HEK293T (cell line): Measurements from ENCODE around the gene KANSL1.
"Not testable (repeated sequence)": the region's sequence is repeated elsewhere in the genome, so short reads cannot be mapped to it uniquely, and the experiment has no call there.

ENCODE experiments used
- CTCF ChIA-PET: fragments of 350-600 bp; formaldehyde crosslinking; extraction: SDS; loops from one replicate; lab custom pipeline; 2021; ENCODE audit warnings: antibody characterized with exemption, inconsistent platforms; lab: Yijun Ruan, JAX
- POLR2A ChIA-PET: fragments of 350-600 bp; formaldehyde crosslinking; extraction: SDS; loops from one replicate; lab custom pipeline; 2020; ENCODE audit warnings: antibody characterized with exemption, inconsistent platforms; lab: Yijun Ruan, JAX
- DNase-seq: peaks from one replicate; pipeline ENCODE4 v3.0.0; 2012; ENCODE audit warnings: mixed read lengths; ENCODE audit errors: extremely low spot score
- ARNT ChIP-seq: fragments of 450-650 bp; IDR thresholded peaks from 2 replicates; pipeline ENCODE4 v1.6.1; 2017; ENCODE audit warnings: mild to moderate bottlenecking
- BHLHE40 ChIP-seq: fragments of 450-650 bp; IDR thresholded peaks from 2 replicates; pipeline ENCODE4 v1.6.1; 2016; ENCODE audit warnings: mild to moderate bottlenecking, moderate library complexity, borderline replicate concordance
- CTBP1 ChIP-seq: fragments of 450-650 bp; IDR thresholded peaks from 2 replicates; pipeline ENCODE4 v1.6.1; 2016; ENCODE audit warnings: borderline replicate concordance
- ELF4 ChIP-seq: fragments of 450-650 bp; IDR thresholded peaks from 2 replicates; pipeline ENCODE4 v1.6.1; 2017; ENCODE audit warnings: antibody characterized with exemption
- FOXA1 ChIP-seq: fragments of 450-650 bp; IDR thresholded peaks from 2 replicates; pipeline ENCODE4 v1.6.1; 2016; ENCODE audit warnings: mild to moderate bottlenecking
- FOXK2 ChIP-seq: fragments of 450-650 bp; IDR thresholded peaks from 2 replicates; pipeline ENCODE4 v1.6.1; 2016; ENCODE audit warnings: mild to moderate bottlenecking
- FOXM1 ChIP-seq: fragments of 450-650 bp; IDR thresholded peaks from 2 replicates; pipeline ENCODE4 v1.6.1; 2017; ENCODE audit warnings: mild to moderate bottlenecking, borderline replicate concordance
- HDGF ChIP-seq: fragments of 450-650 bp; IDR thresholded peaks from 2 replicates; pipeline ENCODE4 v1.6.1; 2017; ENCODE audit warnings: antibody characterized with exemption, borderline replicate concordance
- L3MBTL2 ChIP-seq: fragments of 450-650 bp; conservative IDR thresholded peaks from 2 replicates; pipeline ENCODE4 v1.6.1; 2016; ENCODE audit warnings: mild to moderate bottlenecking
- NFRKB ChIP-seq: fragments of 450-650 bp; IDR thresholded peaks from 2 replicates; pipeline ENCODE4 v1.6.1; 2016; ENCODE audit warnings: mild to moderate bottlenecking, moderate library complexity
- PKNOX1 ChIP-seq: fragments of 450-650 bp; IDR thresholded peaks from 2 replicates; pipeline ENCODE4 v1.6.1; 2016
- SP1 ChIP-seq: fragments of 450-650 bp; IDR thresholded peaks from 2 replicates; pipeline ENCODE4 v1.6.1; 2017
- SUZ12 ChIP-seq: fragments of 450-650 bp; IDR thresholded peaks from 2 replicates; pipeline ENCODE4 v1.6.1; 2016; ENCODE audit warnings: mild to moderate bottlenecking
- TARDBP ChIP-seq: fragments of 450-650 bp; IDR thresholded peaks from 2 replicates; pipeline ENCODE4 v1.6.1; 2016
- ZNF384 ChIP-seq: fragments of 450-650 bp; IDR thresholded peaks from 2 replicates; pipeline ENCODE4 v1.6.1; 2016

The KANSL1 gene

DNA sequence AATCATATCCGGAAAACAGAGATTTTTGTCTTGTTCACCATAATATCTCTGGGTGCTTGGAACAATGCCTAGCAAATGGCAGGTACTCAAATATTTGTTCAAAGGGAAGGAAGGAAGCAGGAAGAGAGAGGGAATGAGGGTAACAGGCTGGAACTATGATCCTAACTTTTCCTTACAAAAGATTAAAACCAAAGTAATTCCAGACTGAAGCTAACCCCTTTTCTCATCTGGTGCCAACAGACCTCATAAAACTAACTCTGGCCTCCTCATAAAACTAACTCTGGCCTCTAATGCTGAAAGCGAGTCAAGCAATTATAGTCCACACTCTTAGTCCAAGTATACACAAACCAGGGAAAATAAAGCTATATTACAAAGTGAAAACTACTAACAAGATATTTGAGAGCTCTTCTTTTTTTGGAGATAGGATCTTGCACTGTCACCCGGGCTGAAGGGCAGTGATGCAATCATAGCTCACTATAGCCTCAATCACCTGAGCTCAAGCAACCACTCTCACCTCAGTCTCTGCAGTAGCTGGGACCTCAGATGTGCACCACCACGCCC, 84.6 kb downstream of the KANSL1 start:
- ChIA-PET POLR2A (interaction anchor here (1.3 kb wide), 1 partner anchor 85 kb away, joined by 4 read pairs; the partner anchor contains the start of gene KANSL1), CTCF (interaction anchor here (0.8 to 2.4 kb wide), 3 partner anchors 15 to 84 kb away, joined by 3 to 11 read pairs (median 3); partner anchors contain the start of gene KANSL1)
- DNase-seq, result no peak
- TF ChIP-seq HDGF, result no peak
- no peak for TF ChIP-seq SP1
- no peak for TF ChIP-seq FOXK2
- TF ChIP-seq SUZ12, result no peak
- no peak for TF ChIP-seq FOXM1
- no peak for TF ChIP-seq ARNT
- TF ChIP-seq CTBP1, result no peak
- TF ChIP-seq BHLHE40, result no peak
- TF ChIP-seq ELF4, result no peak
- TF ChIP-seq PKNOX1, result no peak
- TF ChIP-seq ZNF384, result no peak

- TF ChIP-seq TARDBP (no peak), ARNT (no peak), HDGF (no peak), L3MBTL2 (no peak), ZNF384 (no peak), FOXK2 (no peak), SUZ12 (no peak), BHLHE40 (no peak), PKNOX1 (no peak), FOXA1 (no peak), NFRKB (no peak), ELF4 (no peak), SP1 (no peak), CTBP1 (no peak)
- ChIA-PET POLR2A (no interaction called here), CTCF (interaction anchor here (0.8 to 2.4 kb wide), 2 partner anchors 69 to 85 kb away, joined by 3 to 11 read pairs; partner anchors contain the start of gene KANSL1)
- DNase-seq, result no peak
Observed at GRCh38 chr17:46108120-46108519, 85.1 kb downstream of the KANSL1 start.

DNA sequence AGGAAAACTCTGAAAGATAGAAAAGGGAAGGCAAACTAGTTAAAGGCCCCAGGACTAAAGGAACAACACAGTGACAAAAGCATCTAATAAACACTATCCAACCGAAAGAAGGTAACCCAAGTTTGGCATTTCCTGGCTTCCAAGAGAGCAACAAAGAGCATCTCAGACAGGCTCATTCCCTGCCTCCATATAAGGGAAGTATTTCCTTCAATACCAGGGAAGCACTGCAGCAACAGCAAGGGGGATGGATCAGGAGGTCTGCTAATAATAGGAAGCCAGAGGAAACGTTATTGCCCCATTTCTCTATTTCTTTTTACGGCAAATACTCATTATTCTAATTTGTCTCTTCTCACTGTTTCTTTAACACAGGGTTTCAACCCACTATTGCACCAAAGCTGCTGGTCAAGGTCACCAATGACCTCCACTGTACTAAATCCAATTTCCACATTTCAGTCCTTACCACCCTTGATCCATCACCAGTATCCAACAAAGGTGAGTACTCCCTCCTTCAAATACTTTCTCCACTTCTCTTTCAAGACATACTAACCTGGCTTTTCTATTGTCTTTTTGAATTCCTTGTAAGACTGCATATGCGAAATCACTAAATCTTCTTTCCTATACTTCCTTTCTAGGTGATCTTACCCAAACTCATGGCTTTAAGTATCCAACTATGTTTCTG, 86.1 kb downstream of the KANSL1 start:
- TF ChIP-seq NFRKB, result no peak
- no peak for TF ChIP-seq TARDBP
- no peak for TF ChIP-seq SUZ12
- TF ChIP-seq ELF4, result no peak
- TF ChIP-seq CTBP1, result no peak
- TF ChIP-seq HDGF, result no peak
- DNase-seq, result no peak
- CTCF ChIA-PET, result no interaction called here
- POLR2A ChIA-PET, result no interaction called here

DNA sequence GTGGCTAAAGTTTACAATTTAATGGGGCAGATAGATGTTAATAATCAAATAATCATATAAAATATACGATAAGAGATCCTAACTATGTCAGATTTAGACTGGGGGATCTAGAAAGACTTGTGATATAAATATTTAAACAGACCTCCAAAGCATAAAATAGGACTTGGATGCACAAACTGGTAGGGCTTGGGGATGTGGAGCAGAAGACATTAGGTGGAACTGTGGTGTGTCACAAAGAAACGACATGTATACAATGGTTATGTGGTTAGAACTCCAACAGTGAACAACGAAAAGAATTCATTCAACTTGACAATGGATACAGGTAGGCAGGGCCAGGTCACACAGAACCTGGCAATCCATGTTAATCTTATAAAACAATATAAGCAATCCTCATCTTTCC, 90.4 kb downstream of the KANSL1 start:
- DNase-seq, CTCF ChIA-PET: not testable (repeated sequence)

DNA sequence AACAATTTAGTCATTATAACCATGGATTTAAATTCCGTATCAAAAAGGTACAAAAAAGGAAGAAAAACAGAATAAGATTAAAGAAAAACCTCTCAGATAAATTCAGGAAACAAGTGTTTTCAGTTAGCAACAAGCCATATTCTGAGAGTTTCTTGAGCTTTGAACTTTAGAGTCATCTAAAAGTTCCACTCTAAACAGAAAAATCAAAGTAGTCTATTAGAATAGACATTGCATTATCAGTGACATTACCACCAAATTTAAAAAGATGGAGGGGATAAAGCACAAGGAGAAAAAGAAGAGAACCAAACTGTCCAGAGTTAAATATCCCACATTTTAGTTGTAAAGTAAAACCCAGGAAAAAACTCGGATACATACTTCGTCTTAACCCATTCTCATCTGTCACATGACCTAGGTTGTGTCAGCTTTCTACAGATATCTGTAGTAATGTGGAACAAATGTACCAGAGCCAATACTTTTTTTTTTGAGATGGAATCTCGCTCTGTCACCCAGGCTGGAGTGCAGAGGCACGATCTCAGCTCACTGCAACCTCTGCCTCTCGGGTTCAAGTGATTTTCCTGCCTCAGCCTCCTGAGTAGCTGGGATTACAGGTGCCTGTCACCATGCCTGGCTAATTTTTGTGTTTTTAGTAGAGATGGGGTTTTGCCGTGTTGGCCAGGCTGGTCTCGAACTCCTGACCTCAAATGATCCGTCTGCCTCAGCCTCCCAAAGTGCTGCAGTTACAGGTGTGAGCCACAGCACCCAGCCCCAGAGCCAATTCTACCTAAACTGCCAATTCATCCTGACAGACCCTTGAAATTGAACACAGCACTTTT, 91.2 kb downstream of the KANSL1 start:
- ChIA-PET CTCF (interaction anchor here (0.7 to 1.0 kb wide), 2 partner anchors 18 to 91 kb away, joined by 3 to 9 read pairs; partner anchors contain the start of gene KANSL1), POLR2A (interaction anchor here (0.5 to 1.2 kb wide), 3 partner anchors 21 to 91 kb away, joined by 3 to 4 read pairs (median 4); partner anchors contain the start of gene KANSL1)
- not testable (repeated sequence) for DNase-seq

More for the DNA sequence above, 90.4 kb downstream of the KANSL1 start:
- POLR2A ChIA-PET, result interaction anchor here (1.0 kb wide), 1 partner anchor 13 kb away, joined by 3 read pairs; no protein-coding TSS in a partner anchor

DNA sequence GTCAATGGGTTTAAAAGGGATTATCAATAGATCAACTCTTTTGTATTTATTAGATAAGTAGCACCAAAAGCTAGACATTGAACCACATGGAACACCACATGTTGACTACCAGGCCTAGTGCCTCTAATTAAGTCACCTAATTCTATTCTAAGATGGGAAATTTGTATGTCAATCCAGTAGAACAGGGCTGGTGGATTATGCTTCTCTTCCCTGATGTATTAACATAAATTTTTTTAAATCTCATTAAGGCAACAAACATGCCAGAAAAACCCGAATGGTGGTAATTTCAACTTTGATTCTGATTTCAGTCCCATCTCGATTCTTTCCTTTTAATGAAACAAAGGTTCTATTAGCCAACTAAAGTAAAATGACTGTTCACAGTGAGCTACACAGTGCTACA, 92.6 kb downstream of the KANSL1 start:
- no peak for DNase-seq
- POLR2A ChIA-PET, result interaction anchor here (1.2 to 1.3 kb wide), 2 partner anchors 45 to 166 kb away, joined by 4 read pairs; no protein-coding TSS in a partner anchor
- CTCF ChIA-PET, result no interaction called here
- peak; percentile 2; the same call in 1 of the 2 replicates for TF ChIP-seq ZNF384
- no peak for TF ChIP-seq ELF4
- no peak for TF ChIP-seq ARNT
- TF ChIP-seq PKNOX1, result no peak
- no peak for TF ChIP-seq NFRKB
- no peak for TF ChIP-seq FOXM1
